ENCODE data around the gene IL1RL2. TPM values are rescaled to one million over a fixed set of nuclear protein-coding genes. Genes with fewer than 3 reads are reported as not detected.

Gene IL1RL2
- total RNA-seq, 1 experiment from 2014 or later = not detected

DNA sequence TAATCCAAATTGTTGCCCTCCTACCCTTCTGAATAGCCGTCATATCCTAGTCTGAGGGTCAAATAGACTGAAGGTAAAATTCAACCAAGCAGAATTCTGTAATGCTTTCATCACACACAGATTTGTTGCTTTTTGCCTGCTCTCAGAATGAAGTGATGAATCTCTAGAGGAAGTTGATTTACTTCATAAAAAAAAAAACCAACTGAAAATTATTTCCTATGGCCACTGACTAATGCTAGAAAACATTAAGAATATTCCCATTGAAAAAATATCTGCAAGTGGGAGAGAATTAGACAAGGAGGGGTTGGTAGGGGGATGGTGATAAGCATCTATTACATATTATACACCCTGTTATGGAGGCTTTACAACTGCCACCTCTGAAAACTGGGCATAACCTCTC lies 2.3 kb upstream of the IL1RL2 start:
- ChIA-PET POLR2A (no interaction called here), CTCF (interaction anchor here (0.7 kb wide), 1 partner anchor 46 kb away, joined by 6 read pairs; no protein-coding TSS in a partner anchor)
- Histone ChIP-seq H3K4me3 (ENCODE audit: low read depth in 2 of 2, low read length in 2 of 2) (no peak overlapping the region), H3K36me3 (ENCODE audit: control insufficient read depth, insufficient read depth, low read length) (no peaks in the 10 kb centered on the region), H3K4me1 (ENCODE audit: control insufficient read depth, insufficient read depth, low read length) (no peaks in the 10 kb centered on the region), H3K27ac (ENCODE audit: low read length) (no peak overlapping the region), H3K27me3 (ENCODE audit: control insufficient read depth, insufficient read depth, low read length) (no peaks in the 10 kb centered on the region; the same call in 1 of the 2 replicates), H3K9me3 (ENCODE audit: control insufficient read depth, insufficient read depth, low read depth, low read length) (no peaks in the 10 kb centered on the region)
- DNase-seq (ENCODE audit: low read depth, low spot score) = no peak
- intact Hi-C loops (cut with micrococcal nuclease; ENCODE audit: unreplicated experiment) (no loop called here), in situ Hi-C loops (cut with HindIII; ENCODE audit: low pct_unique_long_range_greater_than_20kb, low sequenced_read_pairs) (no loop called here)
- BruUV-seq (replicated peaks) = no TSS peak
- TF ChIP-seq TCF7L2 (IDR thresholded peaks at IDR 0.05; ENCODE audit: low read depth, low read length) (no peak), POLR2AphosphoS5 (IDR thresholded peaks at IDR 0.05; ENCODE audit: low read depth, low read length) (no peak), SIN3A (IDR thresholded peaks at IDR 0.05; ENCODE audit: borderline replicate concordance, insufficient read depth, low read depth, low read length) (no peak)
- TF ChIP-seq, protein P1, sequence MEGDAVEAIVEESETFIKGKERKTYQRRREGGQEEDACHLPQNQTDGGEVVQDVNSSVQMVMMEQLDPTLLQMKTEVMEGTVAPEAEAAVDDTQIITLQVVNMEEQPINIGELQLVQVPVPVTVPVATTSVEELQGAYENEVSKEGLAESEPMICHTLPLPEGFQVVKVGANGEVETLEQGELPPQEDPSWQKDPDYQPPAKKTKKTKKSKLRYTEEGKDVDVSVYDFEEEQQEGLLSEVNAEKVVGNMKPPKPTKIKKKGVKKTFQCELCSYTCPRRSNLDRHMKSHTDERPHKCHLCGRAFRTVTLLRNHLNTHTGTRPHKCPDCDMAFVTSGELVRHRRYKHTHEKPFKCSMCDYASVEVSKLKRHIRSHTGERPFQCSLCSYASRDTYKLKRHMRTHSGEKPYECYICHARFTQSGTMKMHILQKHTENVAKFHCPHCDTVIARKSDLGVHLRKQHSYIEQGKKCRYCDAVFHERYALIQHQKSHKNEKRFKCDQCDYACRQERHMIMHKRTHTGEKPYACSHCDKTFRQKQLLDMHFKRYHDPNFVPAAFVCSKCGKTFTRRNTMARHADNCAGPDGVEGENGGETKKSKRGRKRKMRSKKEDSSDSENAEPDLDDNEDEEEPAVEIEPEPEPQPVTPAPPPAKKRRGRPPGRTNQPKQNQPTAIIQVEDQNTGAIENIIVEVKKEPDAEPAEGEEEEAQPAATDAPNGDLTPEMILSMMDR (IDR thresholded peaks at IDR 0.05) = no peak
- TF ChIP-seq, protein P2, sequence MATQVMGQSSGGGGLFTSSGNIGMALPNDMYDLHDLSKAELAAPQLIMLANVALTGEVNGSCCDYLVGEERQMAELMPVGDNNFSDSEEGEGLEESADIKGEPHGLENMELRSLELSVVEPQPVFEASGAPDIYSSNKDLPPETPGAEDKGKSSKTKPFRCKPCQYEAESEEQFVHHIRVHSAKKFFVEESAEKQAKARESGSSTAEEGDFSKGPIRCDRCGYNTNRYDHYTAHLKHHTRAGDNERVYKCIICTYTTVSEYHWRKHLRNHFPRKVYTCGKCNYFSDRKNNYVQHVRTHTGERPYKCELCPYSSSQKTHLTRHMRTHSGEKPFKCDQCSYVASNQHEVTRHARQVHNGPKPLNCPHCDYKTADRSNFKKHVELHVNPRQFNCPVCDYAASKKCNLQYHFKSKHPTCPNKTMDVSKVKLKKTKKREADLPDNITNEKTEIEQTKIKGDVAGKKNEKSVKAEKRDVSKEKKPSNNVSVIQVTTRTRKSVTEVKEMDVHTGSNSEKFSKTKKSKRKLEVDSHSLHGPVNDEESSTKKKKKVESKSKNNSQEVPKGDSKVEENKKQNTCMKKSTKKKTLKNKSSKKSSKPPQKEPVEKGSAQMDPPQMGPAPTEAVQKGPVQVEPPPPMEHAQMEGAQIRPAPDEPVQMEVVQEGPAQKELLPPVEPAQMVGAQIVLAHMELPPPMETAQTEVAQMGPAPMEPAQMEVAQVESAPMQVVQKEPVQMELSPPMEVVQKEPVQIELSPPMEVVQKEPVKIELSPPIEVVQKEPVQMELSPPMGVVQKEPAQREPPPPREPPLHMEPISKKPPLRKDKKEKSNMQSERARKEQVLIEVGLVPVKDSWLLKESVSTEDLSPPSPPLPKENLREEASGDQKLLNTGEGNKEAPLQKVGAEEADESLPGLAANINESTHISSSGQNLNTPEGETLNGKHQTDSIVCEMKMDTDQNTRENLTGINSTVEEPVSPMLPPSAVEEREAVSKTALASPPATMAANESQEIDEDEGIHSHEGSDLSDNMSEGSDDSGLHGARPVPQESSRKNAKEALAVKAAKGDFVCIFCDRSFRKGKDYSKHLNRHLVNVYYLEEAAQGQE (IDR thresholded peaks at IDR 0.05; ENCODE audit: insufficient read depth in 1 of 2, low read depth in 2 of 2, low read length in 1 of 2) = no peak
- ATAC-seq = no peak

DNA sequence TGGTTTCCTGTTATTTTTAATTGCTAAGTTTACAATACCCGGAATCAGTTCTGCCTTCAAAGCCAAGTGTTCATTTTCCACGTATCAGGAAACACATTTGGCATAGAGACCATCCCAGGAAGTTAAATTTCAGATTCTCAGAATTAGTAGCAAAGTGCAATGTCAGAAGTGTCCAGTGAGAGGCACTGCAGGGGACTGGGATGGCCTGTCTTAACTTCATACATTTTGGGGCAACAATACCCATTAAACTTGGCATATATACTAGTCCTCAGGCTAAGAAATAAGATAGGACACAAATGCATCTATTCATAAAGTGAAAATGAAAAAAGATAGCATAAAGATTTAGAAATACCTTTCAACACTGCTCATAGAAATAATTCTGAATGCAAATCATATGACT lies 1.5 kb upstream of the IL1RL2 start:
- no peaks in the 10 kb centered on the region; the same call in 1 of the 2 replicates for H3K27me3 ChIP-seq (ENCODE audit: control insufficient read depth, insufficient read depth, low read length)
- H3K4me3 ChIP-seq (ENCODE audit: low read depth in 2 of 2, low read length in 2 of 2) = no peak overlapping the region
- ATAC-seq = no peak
- no peaks in the 10 kb centered on the region for H3K9me3 ChIP-seq (ENCODE audit: control insufficient read depth, insufficient read depth, low read depth, low read length)
- H3K36me3 ChIP-seq (ENCODE audit: control insufficient read depth, insufficient read depth, low read length) = no peaks in the 10 kb centered on the region
- CTCF ChIA-PET = no interaction called here
- POLR2A ChIA-PET = no interaction called here
- BruUV-seq (replicated peaks) = no TSS peak
- no peak for DNase-seq (ENCODE audit: low read depth, low spot score)
- no peak overlapping the region for H3K27ac ChIP-seq (ENCODE audit: low read length)
- TF ChIP-seq, protein P2 (IDR thresholded peaks at IDR 0.05; ENCODE audit: insufficient read depth in 1 of 2, low read depth in 2 of 2, low read length in 1 of 2) = no peak
- no peak for TF ChIP-seq POLR2AphosphoS5 (IDR thresholded peaks at IDR 0.05; ENCODE audit: low read depth, low read length)
- TF ChIP-seq, protein P1 (IDR thresholded peaks at IDR 0.05) = peak; percentile 42; the same call in 1 of the 2 replicates
- in situ Hi-C loops (cut with HindIII; ENCODE audit: low pct_unique_long_range_greater_than_20kb, low sequenced_read_pairs) (no loop called here), intact Hi-C loops (cut with micrococcal nuclease; ENCODE audit: unreplicated experiment) (no loop called here)
- H3K4me1 ChIP-seq (ENCODE audit: control insufficient read depth, insufficient read depth, low read length) = no peaks in the 10 kb centered on the region
